Brain pericyte (primary cell): ENCODE results near the gene CD40.

Experiments used
- DNase-seq: peaks from one replicate; pipeline ENCODE4 v3.0.0-alpha.2; 2012; ENCODE audit warnings: low read depth, low spot score

CD40 gene

GRCh38 chr20:46172961-46173536 lies 54.9 kb downstream of the CD40 start:
- DNase-seq: no peak

GRCh38 chr20:46173652-46174468 lies 55.7 kb downstream of the CD40 start:
- DNase-seq: no peak

- no peak for DNase-seq
Measured at GRCh38 chr20:46174469-46175126, 56.5 kb downstream of the CD40 start.

GRCh38 chr20:46175127-46175494 lies 57.0 kb downstream of the CD40 start:
- no peak for DNase-seq

- no peak for DNase-seq
Measured at GRCh38 chr20:46176739-46177378, 58.7 kb downstream of the CD40 start.

- DNase-seq: no peak
Measured at GRCh38 chr20:46177768-46178167, 59.7 kb downstream of the CD40 start.

GRCh38 chr20:46178891-46179290 lies 60.8 kb downstream of the CD40 start:
- no peak for DNase-seq
